HG02763 (cell line): ENCODE measurements around the gene REXO1.

Source experiments
- ATAC-seq: cut with Tn5 transposase; IDR thresholded peaks from one replicate; pipeline ENCODE4 v1.9.1; 2021; ENCODE audit warnings: mild to moderate bottlenecking, moderate library complexity; ENCODE audit not compliant: unreplicated experiment

REXO1 gene

GRCh38 chr19:1851654-1852580 lies 3.6 kb upstream of the REXO1 start:
- no peak for ATAC-seq

GRCh38 chr19:1850809-1851653 lies 2.7 kb upstream of the REXO1 start:
- no peak for ATAC-seq

GRCh38 chr19:1849886-1850398 lies 1.7 kb upstream of the REXO1 start:
- ATAC-seq, result no peak

GRCh38 chr19:1849132-1849474 lies 820 bp upstream of the REXO1 start:
- no peak for ATAC-seq

- ATAC-seq, result no peak
Observed at GRCh38 chr19:1847684-1848398, 442 bp downstream of the REXO1 start.

- ATAC-seq, result no peak
Observed at GRCh38 chr19:1847348-1847683, 967 bp downstream of the REXO1 start.

- no peak for ATAC-seq
Observed at GRCh38 chr19:1846517-1847204, 1.6 kb downstream of the REXO1 start.

- no peak for ATAC-seq
Observed at GRCh38 chr19:1845642-1846041, 2.6 kb downstream of the REXO1 start.

- ATAC-seq, result no peak
Observed at GRCh38 chr19:1845125-1845515, 3.2 kb downstream of the REXO1 start.

GRCh38 chr19:1844513-1845124 lies 3.7 kb downstream of the REXO1 start:
- no peak for ATAC-seq

- ATAC-seq, result no peak
Observed at GRCh38 chr19:1843646-1844394, 4.5 kb downstream of the REXO1 start.

GRCh38 chr19:1843116-1843515 lies 5.2 kb downstream of the REXO1 start:
- ATAC-seq, result no peak

GRCh38 chr19:1841209-1841924 lies 6.9 kb downstream of the REXO1 start:
- ATAC-seq, result no peak

- no peak for ATAC-seq
Observed at GRCh38 chr19:1840541-1841115, 7.7 kb downstream of the REXO1 start.

GRCh38 chr19:1839658-1840540 lies 8.4 kb downstream of the REXO1 start:
- no peak for ATAC-seq

GRCh38 chr19:1837625-1838105 lies 10.6 kb downstream of the REXO1 start:
- no peak for ATAC-seq

- ATAC-seq, result no peak
Observed at GRCh38 chr19:1837222-1837565, 11.1 kb downstream of the REXO1 start.
